OCI-LY7 (cell line): ENCODE data around the gene C6orf89. TPM values are rescaled to one million over a fixed set of nuclear protein-coding genes. Genes with fewer than 3 reads are reported as not detected.
"Not testable (repeated sequence)": the region's sequence is repeated elsewhere in the genome, so short reads cannot be mapped to it uniquely, and the experiment has no call there.

Experiments
- BruUV-seq: library from RNA; stranded (reverse); fragments of 400-500 nt; replicated peaks from 2 replicates; lab custom pipeline; 2021; lab: Mats Ljungman, UMichigan
- CTCF ChIA-PET: fragments of 300-600 bp; sonication (Branson Sonifier 250); formaldehyde crosslinking; loops from one replicate; lab custom pipeline; 2022; ENCODE audit warnings: antibody characterized with exemption; ENCODE audit not compliant: unreplicated experiment; lab: Charles Lee
- POLR2A ChIA-PET: fragments of 300-600 bp; sonication (Branson Sonifier 250); formaldehyde crosslinking; loops from one replicate; lab custom pipeline; 2022; ENCODE audit warnings: antibody characterized with exemption; lab: Charles Lee
- DNase-seq: peaks from one replicate; pipeline ENCODE4 v3.0.0-alpha.2; 2015; ENCODE audit warnings: low spot score
- H2AFZ ChIP-seq: fragments of 200-600 bp; sonication (generic), shearing (Covaris generic); 2 replicates; pipeline ENCODE4 v1.6.1; 2014; ENCODE audit warnings: mild to moderate bottlenecking, antibody characterized with exemption, low read length, moderate library complexity
- H3K27ac ChIP-seq: fragments of 200-600 bp; sonication (generic); 2 replicates; pipeline ENCODE4 v1.5.1; 2014; ENCODE audit warnings: mixed run types, low read depth, mild to moderate bottlenecking, moderate library complexity, low read length, inconsistent platforms; ENCODE audit not compliant: poor library complexity, severe bottlenecking
- H3K36me3 ChIP-seq: fragments of 200-600 bp; sonication (generic); 2 replicates; pipeline ENCODE4 v1.6.1; 2014; ENCODE audit warnings: mild to moderate bottlenecking, antibody characterized with exemption, low read length, moderate library complexity, mixed read lengths; ENCODE audit not compliant: insufficient read depth
- H3K4me1 ChIP-seq: fragments of 200-600 bp; sonication (generic); 2 replicates; pipeline ENCODE4 v1.5.1; 2014; ENCODE audit warnings: mild to moderate bottlenecking, low read length; ENCODE audit not compliant: insufficient read depth, poor library complexity, severe bottlenecking
- H3K4me2 ChIP-seq: fragments of 200-600 bp; sonication (generic); 2 replicates; pipeline ENCODE4 v1.6.1; 2014; ENCODE audit warnings: mild to moderate bottlenecking, low read length
- H3K4me3 ChIP-seq: fragments of 200-600 bp; sonication (generic); 2 replicates; pipeline ENCODE4 v1.5.1; 2014; ENCODE audit warnings: mild to moderate bottlenecking, low read depth, low read length; ENCODE audit not compliant: poor library complexity, severe bottlenecking
- H3K79me2 ChIP-seq: fragments of 200-600 bp; sonication (generic); 2 replicates; pipeline ENCODE4 v1.6.1; 2016; ENCODE audit warnings: low read depth, mild to moderate bottlenecking, low read length, moderate library complexity, mixed read lengths; ENCODE audit not compliant: insufficient read depth
- H3K9me2 ChIP-seq: fragments of 200-600 bp; sonication (generic); 2 replicates; pipeline ENCODE4 v1.6.1; 2016; ENCODE audit warnings: mild to moderate bottlenecking, low read length, mixed read lengths; ENCODE audit not compliant: insufficient read depth
- H3K9me3 ChIP-seq: fragments of 200-600 bp; sonication (generic); 2 replicates; pipeline ENCODE4 v1.6.1; 2014; ENCODE audit warnings: mild to moderate bottlenecking, mixed run types, low read length, mixed read lengths
- H4K20me1 ChIP-seq: fragments of 200-600 bp; sonication (generic); 2 replicates; pipeline ENCODE4 v1.6.1; 2014; ENCODE audit warnings: mild to moderate bottlenecking, antibody characterized with exemption, low read length, moderate library complexity, mixed read lengths; ENCODE audit not compliant: insufficient read depth
- EZH2phosphoT487 ChIP-seq: fragments of 200-600 bp; sonication (generic); IDR thresholded peaks from 2 replicates; pipeline ENCODE4 v1.6.1; 2018; ENCODE audit warnings: low read depth, borderline replicate concordance, mild to moderate bottlenecking, mixed run types, antibody characterized with exemption, low read length, moderate library complexity, mixed read lengths
- intact Hi-C: fragments of 100-400 bp; cut with micrococcal nuclease; formaldehyde crosslinking; loops from one replicate; pipeline ENCODE4 v1.10.0; 2022; ENCODE audit not compliant: unreplicated experiment
- total RNA-seq, 2 experiments: library from RNA; depleted of rRNA in 1 of 2; stranded (reverse); fragments of >200 nt in 1 of 2; shearing (Covaris generic) in 1 of 2; gene quantifications; 2 replicates each; pipeline ENCODE4 v1.2.3, GENCODE V29; 2014 to 2022
- TF ChIP-seq, protein P1 (sequence below): fragments of 200-600 bp; sonication (generic); conservative IDR thresholded peaks from 2 replicates; pipeline ENCODE4 v1.5.1; 2014; ENCODE audit warnings: mild to moderate bottlenecking, antibody characterized with exemption, low read length, moderate library complexity, mixed read lengths

C6orf89 gene
- total RNA-seq, 2 experiments from 2014 or later, result 20.1 to 25.7 TPM

DNA sequence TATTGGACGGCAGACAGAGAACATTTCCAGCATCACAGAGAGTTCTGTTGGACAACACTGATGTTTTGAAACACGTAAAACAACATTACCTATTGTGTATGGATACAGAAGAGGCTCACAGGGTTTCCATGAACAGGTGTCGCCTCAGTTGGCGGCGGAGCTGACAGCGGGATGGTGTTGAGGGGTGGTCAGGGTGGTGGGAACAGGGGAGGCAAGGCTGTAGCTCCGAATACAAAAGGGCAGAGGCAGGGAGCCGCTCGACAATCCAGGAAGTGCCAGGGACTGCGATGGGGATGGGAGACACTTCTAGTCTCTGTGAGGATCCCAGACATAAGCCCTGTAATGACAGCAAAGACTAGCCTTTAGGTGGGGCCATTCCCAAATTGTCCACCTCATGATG, 54.3 kb downstream of the C6orf89 start:
- CTCF ChIA-PET, result no interaction called here
- no peaks in the 10 kb centered on the region for H3K9me3 ChIP-seq
- no peaks in the 10 kb centered on the region for H3K79me2 ChIP-seq
- H3K9me2 ChIP-seq, result no peaks in the 10 kb centered on the region
- H3K4me3 ChIP-seq, result no peak overlapping the region
- DNase-seq, result no peak
- POLR2A ChIA-PET, result no interaction called here
- H2AFZ ChIP-seq, result no peak overlapping the region
- no peaks in the 10 kb centered on the region for H3K36me3 ChIP-seq
- no peaks in the 10 kb centered on the region for H3K4me1 ChIP-seq
- no peaks in the 10 kb centered on the region for H4K20me1 ChIP-seq
- intact Hi-C loops, result no loop called here
- TF ChIP-seq EZH2phosphoT487, result no peak
- TF ChIP-seq, protein P1, sequence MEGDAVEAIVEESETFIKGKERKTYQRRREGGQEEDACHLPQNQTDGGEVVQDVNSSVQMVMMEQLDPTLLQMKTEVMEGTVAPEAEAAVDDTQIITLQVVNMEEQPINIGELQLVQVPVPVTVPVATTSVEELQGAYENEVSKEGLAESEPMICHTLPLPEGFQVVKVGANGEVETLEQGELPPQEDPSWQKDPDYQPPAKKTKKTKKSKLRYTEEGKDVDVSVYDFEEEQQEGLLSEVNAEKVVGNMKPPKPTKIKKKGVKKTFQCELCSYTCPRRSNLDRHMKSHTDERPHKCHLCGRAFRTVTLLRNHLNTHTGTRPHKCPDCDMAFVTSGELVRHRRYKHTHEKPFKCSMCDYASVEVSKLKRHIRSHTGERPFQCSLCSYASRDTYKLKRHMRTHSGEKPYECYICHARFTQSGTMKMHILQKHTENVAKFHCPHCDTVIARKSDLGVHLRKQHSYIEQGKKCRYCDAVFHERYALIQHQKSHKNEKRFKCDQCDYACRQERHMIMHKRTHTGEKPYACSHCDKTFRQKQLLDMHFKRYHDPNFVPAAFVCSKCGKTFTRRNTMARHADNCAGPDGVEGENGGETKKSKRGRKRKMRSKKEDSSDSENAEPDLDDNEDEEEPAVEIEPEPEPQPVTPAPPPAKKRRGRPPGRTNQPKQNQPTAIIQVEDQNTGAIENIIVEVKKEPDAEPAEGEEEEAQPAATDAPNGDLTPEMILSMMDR, result no peak
- H3K27ac ChIP-seq, result no peak overlapping the region
- H3K4me2 ChIP-seq, result no peak overlapping the region
- no TSS peak for BruUV-seq

DNA sequence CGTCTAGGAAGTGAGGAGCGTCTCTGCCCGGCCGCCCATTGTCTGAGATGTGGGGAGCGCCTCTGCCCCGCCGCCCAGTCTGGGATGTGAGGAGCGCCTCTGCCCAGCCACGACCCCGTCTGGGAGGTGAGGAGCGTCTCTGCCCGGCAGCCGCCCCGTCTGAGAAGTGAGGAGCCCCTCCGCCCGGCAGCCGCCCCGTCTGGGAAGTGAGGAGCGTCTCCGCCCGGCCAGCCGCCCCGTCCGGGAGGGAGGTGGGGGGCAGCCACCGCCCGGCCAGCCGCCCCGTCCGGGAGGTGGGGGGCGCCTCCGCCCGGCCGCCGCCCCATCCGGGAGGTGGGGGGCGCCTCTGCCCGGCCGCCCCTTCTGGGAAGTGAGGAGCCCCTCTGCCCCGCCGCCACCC, 55.8 kb downstream of the C6orf89 start:
- H3K36me3 ChIP-seq, H2AFZ ChIP-seq, H4K20me1 ChIP-seq, H3K4me1 ChIP-seq, DNase-seq, intact Hi-C loops, CTCF ChIA-PET, H3K9me2 ChIP-seq, H3K9me3 ChIP-seq, H3K79me2 ChIP-seq, BruUV-seq, H3K4me3 ChIP-seq, H3K4me2 ChIP-seq, POLR2A ChIA-PET, H3K27ac ChIP-seq: not testable (repeated sequence)

DNA sequence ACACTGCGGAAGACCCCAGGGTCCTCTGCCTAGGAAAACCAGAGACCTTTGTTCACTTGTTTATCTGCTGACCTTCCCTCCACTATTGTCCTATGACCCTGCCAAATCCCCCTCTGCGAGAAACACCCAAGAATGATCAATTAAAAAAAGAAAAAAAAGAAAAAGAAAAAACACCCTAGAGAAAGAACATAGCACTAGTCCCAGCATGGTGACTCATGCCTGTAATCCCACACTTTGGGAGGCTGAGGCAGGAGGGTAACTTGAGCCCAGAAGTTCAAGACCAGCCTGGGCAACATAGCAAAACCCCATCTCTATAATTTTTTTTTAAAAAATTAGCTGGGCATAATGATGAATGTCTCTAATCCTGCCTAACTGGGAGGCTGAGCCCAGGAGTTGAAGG, 56.6 kb downstream of the C6orf89 start:
- H2AFZ ChIP-seq, H3K27ac ChIP-seq, BruUV-seq, H3K9me2 ChIP-seq, intact Hi-C loops, H3K79me2 ChIP-seq, POLR2A ChIA-PET, DNase-seq, H3K36me3 ChIP-seq, H3K4me2 ChIP-seq, CTCF ChIA-PET, H3K4me1 ChIP-seq, H3K4me3 ChIP-seq, H3K9me3 ChIP-seq, H4K20me1 ChIP-seq: not testable (repeated sequence)

DNA sequence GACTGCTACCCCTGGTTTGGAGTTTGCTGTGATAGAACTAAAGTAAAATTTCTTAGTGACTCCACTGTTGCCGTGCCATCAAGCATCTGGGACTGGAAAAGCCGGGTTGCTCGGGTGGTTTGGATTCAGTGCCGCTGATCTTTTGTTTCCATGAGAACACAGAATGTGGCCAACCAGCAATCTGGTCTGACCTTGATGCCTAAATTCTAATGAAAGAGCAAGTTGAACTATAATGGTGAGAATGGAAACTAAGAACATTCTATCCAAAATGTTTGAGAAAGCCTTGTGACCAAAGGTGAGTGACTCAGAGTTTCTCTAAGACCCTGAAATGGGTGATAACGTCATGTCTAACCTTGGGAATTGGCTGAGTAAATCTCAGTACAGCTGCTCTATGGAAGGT, 58.9 kb downstream of the C6orf89 start:
- H3K9me3 ChIP-seq, result no peaks in the 10 kb centered on the region
- H3K4me2 ChIP-seq, result no peak overlapping the region
- H2AFZ ChIP-seq, result no peak overlapping the region
- no peaks in the 10 kb centered on the region for H3K36me3 ChIP-seq
- intact Hi-C loops, result no loop called here
- TF ChIP-seq, protein P1, result no peak
- TF ChIP-seq EZH2phosphoT487, result no peak
- ChIA-PET POLR2A (no interaction called here), CTCF (no interaction called here)
- no peaks in the 10 kb centered on the region for H4K20me1 ChIP-seq
- no TSS peak for BruUV-seq
- no peak for DNase-seq
- no peaks in the 10 kb centered on the region for H3K4me1 ChIP-seq
- H3K4me3 ChIP-seq, result no peak overlapping the region
- H3K79me2 ChIP-seq, result no peaks in the 10 kb centered on the region
- no peaks in the 10 kb centered on the region for H3K9me2 ChIP-seq
- no peak overlapping the region for H3K27ac ChIP-seq
